CD14-positive monocyte (primary cell): ENCODE data around the gene BOD1. TPM values are rescaled to one million over a fixed set of nuclear protein-coding genes. Genes with fewer than 3 reads are reported as not detected.

Source experiments
- DNase-seq, 3 donors: peaks; one replicate each; pipeline ENCODE4 v3.0.0-alpha.2; 2011 to 2022
- H2AFZ ChIP-seq: 2 replicates; pipeline ENCODE4 v1.6.0; 2012; ENCODE audit warnings: mild to moderate bottlenecking, low read depth, low read length, inconsistent platforms; ENCODE audit not compliant: insufficient read depth, poor library complexity, severe bottlenecking
- H3K27ac ChIP-seq, 2 donors: 1 replicate in 1 of 2; 2 replicates in 1 of 2; pipeline ENCODE4 v1.5.1; 2012 to 2013; ENCODE audit warnings: low read length in 2 of 2, control low read depth in 1 of 2, inconsistent platforms in 1 of 2, low read depth in 1 of 2, mild to moderate bottlenecking in 1 of 2
- H3K27me3 ChIP-seq, 2 donors: one replicate each; pipeline versions ENCODE4 v1.6.0 to v1.6.1; 2011 to 2013; ENCODE audit warnings: low read length in 2 of 2; ENCODE audit not compliant: control insufficient read depth in 2 of 2, insufficient read depth in 2 of 2
- H3K36me3 ChIP-seq, 2 donors: replicated peaks in 1 of 2; 1 replicate in 1 of 2; 2 replicates in 1 of 2; pipeline versions ENCODE4 v1.5.1 to v1.6.1; 2012 to 2013; ENCODE audit warnings: low read length in 2 of 2, control low read depth in 1 of 2, inconsistent platforms in 1 of 2, mild to moderate bottlenecking in 1 of 2; ENCODE audit not compliant: insufficient read depth in 2 of 2, control insufficient read depth in 1 of 2
- H3K4me1 ChIP-seq, 2 donors: 1 replicate in 1 of 2; 2 replicates in 1 of 2; pipeline versions ENCODE4 v1.5.1 to v1.6.1; 2012 to 2013; ENCODE audit warnings: low read length in 2 of 2, control low read depth in 1 of 2, inconsistent platforms in 1 of 2, mild to moderate bottlenecking in 1 of 2, moderate library complexity in 1 of 2; ENCODE audit not compliant: insufficient read depth in 2 of 2, control insufficient read depth in 1 of 2
- H3K4me2 ChIP-seq: replicated peaks from 2 replicates; pipeline ENCODE3; 2012; ENCODE audit warnings: low read length, moderate library complexity, mild to moderate bottlenecking; ENCODE audit not compliant: poor library complexity, severe bottlenecking; ENCODE audit errors: extremely low read depth
- H3K4me3 ChIP-seq, 3 experiments: fragments of 200-600 bp in 1 of 3; sonication (generic) in 1 of 3; replicated peaks in 1 of 3; 1 replicate in 2 of 3; 2 replicates in 1 of 3; pipeline ENCODE4 v1.5.1; 2011 to 2013; ENCODE audit warnings: low read length in 3 of 3, mild to moderate bottlenecking in 3 of 3, control low read depth in 2 of 3, low read depth in 2 of 3, inconsistent platforms in 1 of 3, moderate library complexity in 1 of 3
- H3K79me2 ChIP-seq: 2 replicates; pipeline ENCODE4 v1.6.0; 2012; ENCODE audit warnings: mild to moderate bottlenecking, control low read depth, inconsistent platforms, low read length, moderate library complexity; ENCODE audit not compliant: insufficient read depth
- H3K9ac ChIP-seq: 2 replicates; pipeline ENCODE4 v1.6.0; 2017; ENCODE audit warnings: low read length, mild to moderate bottlenecking; ENCODE audit not compliant: insufficient read depth, poor library complexity, severe bottlenecking
- H3K9me3 ChIP-seq, 2 donors: replicated peaks in 1 of 2; 1 replicate in 1 of 2; 2 replicates in 1 of 2; pipeline versions ENCODE4 v1.5.1 to v1.6.1; 2012 to 2013; ENCODE audit warnings: low read length in 2 of 2, control low read depth in 1 of 2; ENCODE audit not compliant: control insufficient read depth in 1 of 2, insufficient read depth in 1 of 2
- H4K20me1 ChIP-seq: 2 replicates; pipeline ENCODE4 v1.6.0; 2012; ENCODE audit warnings: mild to moderate bottlenecking, low read length, control low read depth, moderate library complexity; ENCODE audit not compliant: insufficient read depth
- H3K27ac Mint-ChIP-seq, 7 donors: one replicate each; pipeline ENCODE4 v1.8.0; 2020; ENCODE audit warnings: mild to moderate bottlenecking in 7 of 7, mixed read lengths in 7 of 7, moderate library complexity in 6 of 7, inconsistent platforms in 2 of 7
- H3K27me3 Mint-ChIP-seq, 3 donors: one replicate each; pipeline ENCODE4 v1.8.0; 2021 to 2022; ENCODE audit warnings: low read depth in 3 of 3, mild to moderate bottlenecking in 3 of 3, mixed read lengths in 3 of 3, moderate library complexity in 3 of 3, inconsistent platforms in 1 of 3
- H3K36me3 Mint-ChIP-seq, 2 donors: one replicate each; pipeline ENCODE4 v1.8.0; 2020; ENCODE audit warnings: mixed read lengths in 2 of 2, inconsistent platforms in 1 of 2, mild to moderate bottlenecking in 1 of 2
- H3K4me1 Mint-ChIP-seq: one replicate; pipeline ENCODE4 v1.8.0; 2020; ENCODE audit warnings: mild to moderate bottlenecking, mixed read lengths
- H3K4me3 Mint-ChIP-seq, 2 donors: one replicate each; pipeline ENCODE4 v1.8.0; 2020; ENCODE audit warnings: mild to moderate bottlenecking in 2 of 2, mixed read lengths in 2 of 2, moderate library complexity in 1 of 2
- H3K9me3 Mint-ChIP-seq, 7 donors: one replicate each; pipeline ENCODE4 v1.8.0; 2020 to 2022; ENCODE audit warnings: mixed read lengths in 7 of 7, mild to moderate bottlenecking in 6 of 7, moderate library complexity in 6 of 7, inconsistent platforms in 2 of 7
- WGBS: methylation state at CpG from one replicate; pipeline ENCODE4 v1.1.5; 2013; ENCODE audit warnings: missing lambda C conversion rate; ENCODE audit not compliant: insufficient coverage; 5-methylcytosine and 5-hydroxymethylcytosine counted together
- intact Hi-C, 2 donors: fragments of 100-400 bp; cut with micrococcal nuclease; formaldehyde crosslinking; loops; one replicate each; pipeline versions ENCODE4 v1.15.0 to v1.15.1; 2023
- polyA plus RNA-seq, 3 donors: library from polyadenylated mRNA; depleted of rRNA in 1 of 3; unstranded in 2 of 3; stranded (reverse) in 1 of 3; fragments of 300-500 nt in 2 of 3; fragments of >200 nt in 1 of 3; fragmentation: Illumina TruSeq in 2 of 3; gene quantifications; 1 replicate in 2 of 3; 2 replicates in 1 of 3; pipeline ENCODE4 v1.2.3, GENCODE V29; 2012 to 2021
- TF ChIP-seq, protein P1 (sequence below): fragments of 200-600 bp; IDR thresholded peaks from one replicate; pipeline ENCODE4 v1.8.0; 2022; ENCODE audit warnings: antibody characterized with exemption, mild to moderate bottlenecking

BOD1 gene
- polyA plus RNA-seq, 3 donors = 4.5 to 11.3 (median 5.8) TPM

DNA sequence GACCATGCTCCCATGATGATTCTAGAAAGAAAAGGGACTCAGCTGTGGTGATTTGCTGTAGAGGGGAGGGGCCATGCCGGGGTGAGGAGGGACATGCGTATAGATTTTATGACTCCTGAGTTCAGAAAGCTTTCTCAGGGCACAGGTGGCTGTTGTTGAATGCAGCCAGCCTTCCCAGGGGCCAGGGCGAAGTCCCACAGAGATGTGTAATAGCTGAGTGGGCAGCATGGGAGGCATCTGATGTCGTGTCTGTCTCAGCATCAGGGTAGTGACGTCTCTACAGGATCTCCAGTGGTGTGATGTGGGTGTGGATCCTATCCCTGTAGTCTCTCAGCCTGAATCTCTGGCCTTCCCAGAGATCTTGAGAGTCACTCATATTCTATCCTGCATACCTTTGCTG is 7.8 kb upstream of the BOD1 start:
- Mint-ChIP-seq H3K4me3 (no peak overlapping the region), H3K9me3 (no peaks in the 10 kb centered on the region), H3K27ac (peak overlapping the region in 1 of 7 donors; percentile 29), H3K4me1 (peaks cover 6% of the 10 kb centered on the region), H3K27me3 (peaks cover 0 to 5% (median 4%) of the 10 kb centered on the region in 3 donors), H3K36me3 (no peaks in the 10 kb centered on the region)
- H3K27me3 ChIP-seq = no peaks in the 10 kb centered on the region
- WGBS = 44% methylated on average over 2 of the region's 5 CpGs
- no peak for DNase-seq
- no peaks in the 10 kb centered on the region for H4K20me1 ChIP-seq
- intact Hi-C loops = no loop called here
- H3K9me3 ChIP-seq = no peaks in the 10 kb centered on the region
- H3K36me3 ChIP-seq = no peaks in the 10 kb centered on the region
- no peak overlapping the region for H3K9ac ChIP-seq
- H3K4me1 ChIP-seq = peaks cover under 1 to 2% of the 10 kb centered on the region in 2 donors
- TF ChIP-seq, protein P1, sequence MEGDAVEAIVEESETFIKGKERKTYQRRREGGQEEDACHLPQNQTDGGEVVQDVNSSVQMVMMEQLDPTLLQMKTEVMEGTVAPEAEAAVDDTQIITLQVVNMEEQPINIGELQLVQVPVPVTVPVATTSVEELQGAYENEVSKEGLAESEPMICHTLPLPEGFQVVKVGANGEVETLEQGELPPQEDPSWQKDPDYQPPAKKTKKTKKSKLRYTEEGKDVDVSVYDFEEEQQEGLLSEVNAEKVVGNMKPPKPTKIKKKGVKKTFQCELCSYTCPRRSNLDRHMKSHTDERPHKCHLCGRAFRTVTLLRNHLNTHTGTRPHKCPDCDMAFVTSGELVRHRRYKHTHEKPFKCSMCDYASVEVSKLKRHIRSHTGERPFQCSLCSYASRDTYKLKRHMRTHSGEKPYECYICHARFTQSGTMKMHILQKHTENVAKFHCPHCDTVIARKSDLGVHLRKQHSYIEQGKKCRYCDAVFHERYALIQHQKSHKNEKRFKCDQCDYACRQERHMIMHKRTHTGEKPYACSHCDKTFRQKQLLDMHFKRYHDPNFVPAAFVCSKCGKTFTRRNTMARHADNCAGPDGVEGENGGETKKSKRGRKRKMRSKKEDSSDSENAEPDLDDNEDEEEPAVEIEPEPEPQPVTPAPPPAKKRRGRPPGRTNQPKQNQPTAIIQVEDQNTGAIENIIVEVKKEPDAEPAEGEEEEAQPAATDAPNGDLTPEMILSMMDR = no peak
- no peak overlapping the region for H3K4me2 ChIP-seq
- no peak overlapping the region for H3K27ac ChIP-seq
- H3K4me3 ChIP-seq = no peak overlapping the region
- no peaks in the 10 kb centered on the region for H3K79me2 ChIP-seq
- no peak overlapping the region for H2AFZ ChIP-seq

DNA sequence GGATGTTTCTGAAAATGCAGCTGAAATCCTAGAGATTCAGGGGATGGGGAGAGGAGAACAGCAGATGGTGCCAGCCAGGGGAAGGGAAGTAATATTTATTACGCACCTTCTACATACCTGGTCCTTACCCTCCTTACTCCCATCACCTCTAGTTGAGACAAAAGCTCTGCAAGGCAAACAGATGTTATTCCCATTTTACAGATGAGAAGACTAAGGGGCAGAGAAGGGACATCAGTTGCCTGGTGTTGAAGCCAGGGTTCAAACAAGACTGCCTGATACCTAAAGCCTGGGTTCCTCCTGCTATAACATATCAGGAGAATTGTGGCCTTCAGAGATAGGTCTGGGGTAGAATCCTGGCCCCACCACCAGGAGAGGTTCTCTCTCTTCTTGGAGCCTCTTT is 7.3 kb upstream of the BOD1 start:
- Mint-ChIP-seq H3K27me3 (peaks cover 0 to 5% (median 4%) of the 10 kb centered on the region in 3 donors), H3K36me3 (no peaks in the 10 kb centered on the region), H3K9me3 (no peaks in the 10 kb centered on the region), H3K27ac (peak overlapping the region in 1 of 7 donors; percentile 15), H3K4me1 (peaks cover 9% of the 10 kb centered on the region), H3K4me3 (no peak overlapping the region)
- H3K9me3 ChIP-seq = no peaks in the 10 kb centered on the region
- H3K4me2 ChIP-seq = no peak overlapping the region
- no peak for DNase-seq
- H3K27me3 ChIP-seq = no peaks in the 10 kb centered on the region
- intact Hi-C loops = no loop called here
- TF ChIP-seq, protein P1 = no peak
- H3K36me3 ChIP-seq = no peaks in the 10 kb centered on the region
- peaks cover 2 to 4% of the 10 kb centered on the region in 2 donors for H3K4me1 ChIP-seq
- no peak overlapping the region for H3K9ac ChIP-seq
- no peaks in the 10 kb centered on the region for H4K20me1 ChIP-seq
- no peak overlapping the region for H2AFZ ChIP-seq
- no CpG with 5 or more reads among the region's 1 CpG for WGBS
- H3K79me2 ChIP-seq = no peaks in the 10 kb centered on the region
- H3K4me3 ChIP-seq = no peak overlapping the region
- H3K27ac ChIP-seq = no peak overlapping the region
